Lower leg skin (tissue), 4 donors: ENCODE data around the gene AK8. TPM values are rescaled to one million over a fixed set of nuclear protein-coding genes. Genes with fewer than 3 reads are reported as not detected.
A peak's percentile ranks its signal among the peaks of the same experiment; 100 is the strongest.

Experiments
- DNase-seq, 2 donors: peaks; one replicate each; pipeline ENCODE4 v3.0.0-alpha.2; 2019; ENCODE audit warnings: low spot score in 2 of 2
- H3K4me3 ChIP-seq: fragments of 200-600 bp; sonication (generic); 2 replicates; pipeline ENCODE4 v1.5.1; 2017; ENCODE audit warnings: mild to moderate bottlenecking, low read depth; ENCODE audit not compliant: poor library complexity, severe bottlenecking
- POLR2A ChIP-seq, 2 donors: fragments of 450-650 bp; IDR thresholded peaks; one replicate each; pipeline ENCODE4 v1.6.1; 2016 to 2017; ENCODE audit warnings: antibody characterized with exemption in 2 of 2, mild to moderate bottlenecking in 1 of 2, moderate library complexity in 1 of 2
- WGBS, 2 donors: methylation state at CpG; one replicate each; pipeline ENCODE4 v1.1.5; 2018; 5-methylcytosine and 5-hydroxymethylcytosine counted together
- intact Hi-C: fragments of 100-400 bp; cut with DNase I; formaldehyde crosslinking; loops from one replicate; pipeline ENCODE4 v1.15.0; 2023; ENCODE audit warnings: low total_unique reads
- total RNA-seq, 4 donors: library from RNA; depleted of rRNA; stranded (reverse); fragments of >200 nt; gene quantifications; one replicate each; pipeline ENCODE4 v1.1.0, GENCODE V29; 2016
- TF ChIP-seq, protein P1 (sequence below), 3 donors: fragments of 450-650 bp; IDR thresholded peaks; one replicate each; pipeline ENCODE4 v1.5.1; 2016; ENCODE audit warnings: antibody characterized with exemption in 3 of 3, mild to moderate bottlenecking in 3 of 3, moderate library complexity in 2 of 3

Gene AK8
- total RNA-seq: 1 to 10 TPM; 1.4 to 5.5 (median 2.0) TPM

DNA sequence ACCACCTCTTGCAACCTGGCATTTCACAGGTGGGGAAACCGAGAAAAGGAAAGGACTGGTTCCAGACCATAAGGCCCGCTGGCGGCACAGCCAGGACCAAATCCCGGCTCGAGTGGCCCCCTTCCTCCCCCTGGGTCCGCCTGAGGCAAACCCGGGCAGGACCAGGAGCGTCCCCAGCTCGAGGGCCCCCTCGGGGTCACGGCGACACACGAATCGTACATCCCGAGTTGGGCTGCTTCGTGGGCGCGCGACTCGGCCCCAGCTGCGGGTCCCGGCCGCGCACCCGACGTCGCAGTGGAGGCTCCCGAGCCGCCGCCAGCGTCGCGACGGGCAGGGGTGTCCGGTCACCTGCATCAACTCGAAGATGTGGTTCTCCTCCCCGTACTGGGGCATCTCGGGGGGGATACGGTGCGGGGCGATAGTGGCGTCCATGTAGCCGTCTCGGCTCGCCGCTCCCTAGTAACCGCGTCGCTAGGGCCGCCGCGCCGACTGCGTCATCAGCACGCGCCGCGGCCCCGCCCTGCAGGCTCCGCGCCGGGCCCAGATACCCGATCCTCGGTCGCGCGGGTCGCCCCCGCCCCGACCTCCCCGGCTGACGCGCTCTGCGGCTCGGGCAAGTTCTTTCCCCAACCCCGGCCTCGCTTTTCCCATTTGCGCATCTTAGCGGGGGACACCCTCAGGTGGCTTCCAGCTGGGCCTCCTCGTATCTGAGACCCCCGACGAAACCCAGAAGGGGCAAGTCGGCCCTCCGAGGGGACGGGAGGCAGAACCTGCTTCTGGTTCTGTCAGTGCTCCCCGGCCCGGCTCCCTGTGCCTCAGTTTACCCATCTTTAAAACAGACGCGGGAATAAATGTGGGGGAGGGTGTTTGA lies at the start of gene AK8:
Gene AK8, minus strand, starts transcription at position 461 of the 871 bp plus-strand sequence. Its CDS starts 29 bp downstream, at position 432.
- WGBS, 2 donors: 0 to 1% methylated on average over 29 to 56 of the region's 89 CpGs
- peak within 1 kb of the TSS; percentile 94 for H3K4me3 ChIP-seq
- intact Hi-C loops: no loop called here
- no peak for TF ChIP-seq POLR2A (IDR thresholded peaks at IDR 0.05)
- TF ChIP-seq, protein P1, sequence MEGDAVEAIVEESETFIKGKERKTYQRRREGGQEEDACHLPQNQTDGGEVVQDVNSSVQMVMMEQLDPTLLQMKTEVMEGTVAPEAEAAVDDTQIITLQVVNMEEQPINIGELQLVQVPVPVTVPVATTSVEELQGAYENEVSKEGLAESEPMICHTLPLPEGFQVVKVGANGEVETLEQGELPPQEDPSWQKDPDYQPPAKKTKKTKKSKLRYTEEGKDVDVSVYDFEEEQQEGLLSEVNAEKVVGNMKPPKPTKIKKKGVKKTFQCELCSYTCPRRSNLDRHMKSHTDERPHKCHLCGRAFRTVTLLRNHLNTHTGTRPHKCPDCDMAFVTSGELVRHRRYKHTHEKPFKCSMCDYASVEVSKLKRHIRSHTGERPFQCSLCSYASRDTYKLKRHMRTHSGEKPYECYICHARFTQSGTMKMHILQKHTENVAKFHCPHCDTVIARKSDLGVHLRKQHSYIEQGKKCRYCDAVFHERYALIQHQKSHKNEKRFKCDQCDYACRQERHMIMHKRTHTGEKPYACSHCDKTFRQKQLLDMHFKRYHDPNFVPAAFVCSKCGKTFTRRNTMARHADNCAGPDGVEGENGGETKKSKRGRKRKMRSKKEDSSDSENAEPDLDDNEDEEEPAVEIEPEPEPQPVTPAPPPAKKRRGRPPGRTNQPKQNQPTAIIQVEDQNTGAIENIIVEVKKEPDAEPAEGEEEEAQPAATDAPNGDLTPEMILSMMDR (IDR thresholded peaks at IDR 0.05): no peak
- DNase-seq: peak; percentile 49 to 92

GRCh38 chr9:132927704-132928103 lies 49.6 kb upstream of the AK8 start:
- DNase-seq: no peak
- no peak overlapping the region for H3K4me3 ChIP-seq
- TF ChIP-seq, protein P1 (IDR thresholded peaks at IDR 0.05): no peak
- TF ChIP-seq POLR2A (IDR thresholded peaks at IDR 0.05): no peak
- intact Hi-C loops: no loop called here
- WGBS, 2 donors: 87 to 95% methylated on average over 7 of the region's 7 CpGs

- 89 to 91% methylated on average over 9 of the region's 9 CpGs for WGBS, 2 donors
- TF ChIP-seq POLR2A (IDR thresholded peaks at IDR 0.05): no peak
- TF ChIP-seq, protein P1 (IDR thresholded peaks at IDR 0.05): no peak
- no peak for DNase-seq
- intact Hi-C loops: no loop called here
- no peak overlapping the region for H3K4me3 ChIP-seq
Measured at GRCh38 chr9:132923346-132923902, 45.3 kb upstream of the AK8 start.

GRCh38 chr9:132919614-132920268 lies 41.7 kb upstream of the AK8 start:
- DNase-seq: no peak
- intact Hi-C loops: no loop called here
- 88 to 94% methylated on average over 7 of the region's 7 CpGs for WGBS, 2 donors
- no peak for TF ChIP-seq POLR2A (IDR thresholded peaks at IDR 0.05)
- TF ChIP-seq, protein P1 (IDR thresholded peaks at IDR 0.05): no peak
- no peak overlapping the region for H3K4me3 ChIP-seq

- WGBS, 2 donors: 95 to 96% methylated on average over 6 of the region's 6 CpGs
- intact Hi-C loops: no loop called here
- DNase-seq: no peak
- H3K4me3 ChIP-seq: no peak overlapping the region
- TF ChIP-seq, protein P1 (IDR thresholded peaks at IDR 0.05): no peak
- TF ChIP-seq POLR2A (IDR thresholded peaks at IDR 0.05): no peak
Measured at GRCh38 chr9:132914924-132915323, 36.8 kb upstream of the AK8 start.
